ENCODE data around the gene IGSF21. TPM values are rescaled to one million over a fixed set of nuclear protein-coding genes. Genes with fewer than 3 reads are reported as not detected.

The IGSF21 gene
- total RNA-seq, 1 experiment from 2014 or later, result 5.2 TPM

GRCh38 chr1:18088077-18088594, 19.5 kb upstream of the IGSF21 start:
- Histone ChIP-seq H2BK20ac (ENCODE audit: low read depth, low read length, poor library complexity, severe bottlenecking) (no peak overlapping the region), H3K4me2 (ENCODE audit: insufficient read depth, insufficient read length, low read length) (no peak overlapping the region), H3K79me1 (ENCODE audit: insufficient read depth, low read depth, low read length, poor library complexity, severe bottlenecking) (no peaks in the 10 kb centered on the region), H3K27me3 (ENCODE audit: insufficient read depth, low read length) (no peaks in the 10 kb centered on the region), H2AK5ac (ENCODE audit: insufficient read length, low read length) (no peak overlapping the region), H4K20me1 (ENCODE audit: control insufficient read depth, insufficient read depth, insufficient read length) (no peaks in the 10 kb centered on the region), H4K8ac (replicated peaks; ENCODE audit: insufficient read length, low read depth, low read length) (no peak overlapping the region), H3K18ac (ENCODE audit: insufficient read length, low read depth, low read length) (no peak overlapping the region), H2BK15ac (ENCODE audit: low read depth, low read length) (no peak overlapping the region), H2BK5ac (ENCODE audit: insufficient read length, low read length) (no peak overlapping the region), H3K9ac (ENCODE audit: extremely low read depth, insufficient read length, low read length) (no peak overlapping the region), H3K23me2 (ENCODE audit: insufficient read length, low read depth, low read length, poor library complexity, severe bottlenecking) (peaks cover 2% of the 10 kb centered on the region), H3T11ph (ENCODE audit: low read length) (no peak overlapping the region), H3K9me3 (ENCODE audit: control insufficient read depth, low read depth, low read length) (no peaks in the 10 kb centered on the region), H2BK120ac (ENCODE audit: low read depth, low read length, poor library complexity, severe bottlenecking) (no peak overlapping the region), H3K56ac (ENCODE audit: insufficient read length, low read depth, low read length) (no peak overlapping the region), H2BK12ac (ENCODE audit: insufficient read length, low read depth, low read length) (no peak overlapping the region), H3K27ac (ENCODE audit: insufficient read length, low read depth, low read length) (no peak overlapping the region), H3K79me2 (ENCODE audit: insufficient read depth, low read length) (no peaks in the 10 kb centered on the region), H3K4me1 (ENCODE audit: insufficient read depth, low read length) (peaks cover 19% of the 10 kb centered on the region), H2AFZ (ENCODE audit: low read length) (no peak overlapping the region), H3K23ac (ENCODE audit: insufficient read length, low read depth, low read length) (no peak overlapping the region), H3K14ac (ENCODE audit: insufficient read depth, low read length) (no peak overlapping the region), H3K4ac (ENCODE audit: low read depth, low read length) (no peak overlapping the region), H4K91ac (ENCODE audit: insufficient read length, low read depth, low read length) (no peak overlapping the region), H4K5ac (ENCODE audit: insufficient read length, low read depth, low read length) (no peak overlapping the region)
- Mint-ChIP-seq H3K4me1 (peaks cover 29 to 37% of the 10 kb centered on the region in 2 experiments), H3K36me3 (ENCODE audit: insufficient read depth in 1 of 3, low read depth in 3 of 3) (no peaks in the 10 kb centered on the region), H3K27ac (no peak overlapping the region), H3K27me3 (ENCODE audit: low read depth) (peaks cover 11% of the 10 kb centered on the region), H3K4me3 (no peak overlapping the region), H3K9me3 (no peaks in the 10 kb centered on the region; a peak in 1 of 5 replicates)
- DNase-seq, result no peak
- no peak for TF ChIP-seq CTCF (conservative IDR thresholded peaks at IDR 0.05)
- WGBS (ENCODE audit: extremely low coverage, insufficient read length, low lambda C conversion rate), result no CpG with 5 or more reads among the region's 10 CpGs

Data from H9 (cell line).